Sigmoid colon (tissue), 7 donors: ENCODE measurements around the gene NARS2. TPM values are rescaled to one million over a fixed set of nuclear protein-coding genes. Genes with fewer than 3 reads are reported as not detected.

ENCODE experiments used
- DNase-seq: peaks from one replicate; pipeline ENCODE4 v3.0.0-alpha.2; 2019
- H3K27ac ChIP-seq, 4 donors: fragments of 200-600 bp; sonication (generic); one replicate each; pipeline ENCODE4 v1.5.1; 2016 to 2019; ENCODE audit warnings: mild to moderate bottlenecking in 1 of 4
- H3K27me3 ChIP-seq, 3 donors: fragments of 200-600 bp; sonication (generic); one replicate each; pipeline ENCODE4 v1.5.1; 2019; ENCODE audit warnings: mild to moderate bottlenecking in 1 of 3
- H3K36me3 ChIP-seq, 4 donors: fragments of 200-600 bp; sonication (generic); one replicate each; pipeline ENCODE4 v1.5.1; 2016 to 2019
- H3K4me1 ChIP-seq, 4 donors: fragments of 200-600 bp; sonication (generic); one replicate each; pipeline ENCODE4 v1.5.1; 2017 to 2019
- H3K4me3 ChIP-seq, 4 donors: fragments of 200-600 bp; sonication (generic); one replicate each; pipeline ENCODE4 v1.5.1; 2017 to 2019; ENCODE audit warnings: mild to moderate bottlenecking in 2 of 4, moderate library complexity in 1 of 4
- H3K9me3 ChIP-seq, 4 donors: fragments of 200-600 bp in 3 of 4; sonication (generic) in 3 of 4; one replicate each; pipeline versions ENCODE4 v1.5.1 to v1.6.1; 2013 to 2019
- CTCF ChIP-seq, 4 experiments: fragments of 450-650 bp in 3 of 4; fragments of 200-600 bp in 1 of 4; IDR thresholded peaks; one replicate each; pipeline ENCODE4 v1.5.1; 2016 to 2019; ENCODE audit warnings: antibody characterized with exemption in 4 of 4, mild to moderate bottlenecking in 3 of 4, moderate library complexity in 2 of 4
- EP300 ChIP-seq, 4 donors: sonication (generic); formaldehyde crosslinking; IDR thresholded peaks; one replicate each; pipeline ENCODE4 v1.6.1; 2017; ENCODE audit warnings: antibody characterized with exemption in 4 of 4
- POLR2A ChIP-seq, 2 donors: fragments of 450-650 bp; IDR thresholded peaks; one replicate each; pipeline ENCODE4 v1.6.1; 2016; ENCODE audit warnings: antibody characterized with exemption in 2 of 2, mild to moderate bottlenecking in 2 of 2, moderate library complexity in 2 of 2
- POLR2AphosphoS5 ChIP-seq, 4 donors: sonication (generic); formaldehyde crosslinking; IDR thresholded peaks; one replicate each; pipeline ENCODE4 v1.6.1; 2017; ENCODE audit warnings: antibody characterized with exemption in 4 of 4
- WGBS, 2 donors: extraction: QIAGEN DNeasy Blood & Tissue Kit; methylation state at CpG; one replicate each; pipeline ENCODE4 v1.1.7; 2013; 5-methylcytosine and 5-hydroxymethylcytosine counted together
- intact Hi-C: fragments of 100-400 bp; cut with DNase I; formaldehyde crosslinking; loops from one replicate; pipeline ENCODE4 v1.15.1; 2023
- polyA plus RNA-seq, 3 donors: library from polyadenylated mRNA; stranded (reverse); fragments of 200-250 nt; gene quantifications; one replicate each; pipeline ENCODE4 v1.2.3, GENCODE V29; 2013
- total RNA-seq, 4 donors: library from RNA; depleted of rRNA; stranded (reverse); fragments of >200 nt; gene quantifications; one replicate each; pipeline ENCODE4 v1.1.0, GENCODE V29; 2016
- donor health status: healthy with polysubstance abuse.
- donor health status: Bipolar disorder and iron deficiency.
- donor health status: healthy.

Gene NARS2
- total and polyA plus RNA-seq, 7 donors: 7.8 to 22.2 (median 13.6) TPM

DNA sequence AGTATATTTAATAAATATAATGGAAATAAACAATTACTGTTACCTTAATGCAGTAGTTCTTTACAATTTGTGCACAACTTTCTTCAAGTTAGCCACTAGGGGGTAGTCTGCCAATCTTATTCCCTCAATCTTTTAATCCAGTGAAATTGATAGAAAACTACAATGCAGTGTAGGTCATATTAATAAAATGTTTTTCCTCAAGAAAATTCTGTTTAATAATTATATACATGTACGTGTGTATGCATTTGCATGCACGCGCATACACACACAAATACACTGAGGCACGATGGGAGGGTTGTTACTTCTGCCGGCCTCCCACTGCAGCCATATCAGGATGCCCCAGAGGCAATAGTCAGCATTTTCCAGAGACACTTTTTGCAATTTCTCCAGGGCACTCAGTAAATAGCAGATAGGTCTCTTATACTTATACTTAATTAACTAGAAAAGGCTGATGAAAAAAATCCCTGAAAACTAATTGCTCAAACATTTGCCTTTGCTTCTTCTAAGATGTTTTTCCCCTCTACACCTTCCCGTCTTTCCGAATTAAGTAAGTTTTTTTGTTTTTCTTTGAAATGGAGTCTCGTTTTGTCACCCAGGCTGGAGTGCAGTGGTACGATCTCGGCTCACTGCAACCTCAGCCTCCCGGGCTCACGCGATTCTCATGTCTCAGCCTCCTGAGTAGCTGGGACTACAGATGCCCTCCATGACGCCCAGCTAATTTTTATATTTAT lies 160.2 kb downstream of the NARS2 start:
- WGBS, 2 donors: 90 to 93% methylated on average over 14 of the region's 14 CpGs
- H3K27ac ChIP-seq: no peak overlapping the region
- H3K4me3 ChIP-seq: no peak overlapping the region
- intact Hi-C loops: loop anchor here (5.0 kb wide), 4 partner anchors 97 to 227 kb away; partner anchors contain the start of genes KCTD21, NARS2 and USP35
- TF ChIP-seq CTCF (IDR thresholded peaks at IDR 0.05) (peak in 3 of 4 experiments; percentile 32 to 48 (median 43)), POLR2A (IDR thresholded peaks at IDR 0.05) (no peak), EP300 (IDR thresholded peaks at IDR 0.05) (no peak)
- H3K36me3 ChIP-seq: no peaks in the 10 kb centered on the region
- no peak for DNase-seq
- peaks cover 0 to 3% (median under 1%) of the 10 kb centered on the region in 4 donors for H3K9me3 ChIP-seq
- H3K27me3 ChIP-seq: peaks cover 0 to 2% (median 0%) of the 10 kb centered on the region in 3 donors
- peaks cover 0 to 30% (median 14%) of the 10 kb centered on the region in 4 donors for H3K4me1 ChIP-seq

GRCh38 chr11:78408619-78409018 lies 166.0 kb downstream of the NARS2 start:
- H3K9me3 ChIP-seq: peaks cover 0 to 3% (median under 1%) of the 10 kb centered on the region in 4 donors
- no peak for DNase-seq
- H3K27ac ChIP-seq: no peak overlapping the region
- intact Hi-C loops: no loop called here
- no peaks in the 10 kb centered on the region for H3K36me3 ChIP-seq
- no peak for TF ChIP-seq EP300 (IDR thresholded peaks at IDR 0.05)
- TF ChIP-seq CTCF (IDR thresholded peaks at IDR 0.05): no peak
- no peak for TF ChIP-seq POLR2A (IDR thresholded peaks at IDR 0.05)
- no peak for TF ChIP-seq POLR2AphosphoS5 (IDR thresholded peaks at IDR 0.05)
- WGBS, 2 donors: 98% methylated on average over 3 of the region's 3 CpGs
- H3K4me1 ChIP-seq: no peaks in the 10 kb centered on the region
- no peaks in the 10 kb centered on the region for H3K27me3 ChIP-seq
- H3K4me3 ChIP-seq: no peak overlapping the region

- TF ChIP-seq EP300 (IDR thresholded peaks at IDR 0.05): no peak
- Histone ChIP-seq H3K9me3 (peaks cover 0 to 3% (median under 1%) of the 10 kb centered on the region in 4 donors), H3K4me1 (no peaks in the 10 kb centered on the region), H3K4me3 (no peak overlapping the region), H3K27me3 (no peaks in the 10 kb centered on the region), H3K27ac (no peak overlapping the region), H3K36me3 (no peaks in the 10 kb centered on the region)
- intact Hi-C loops: no loop called here
- WGBS, 2 donors: 61 to 71% methylated on average over 3 of the region's 3 CpGs
- no peak for DNase-seq
Measured at GRCh38 chr11:78406568-78407196, 168.0 kb downstream of the NARS2 start.

- TF ChIP-seq POLR2AphosphoS5 (IDR thresholded peaks at IDR 0.05) (no peak), CTCF (IDR thresholded peaks at IDR 0.05) (no peak), POLR2A (IDR thresholded peaks at IDR 0.05) (no peak), EP300 (IDR thresholded peaks at IDR 0.05) (no peak)
- 94 to 98% methylated on average over 2 of the region's 2 CpGs for WGBS, 2 donors
- no peaks in the 10 kb centered on the region for H3K4me1 ChIP-seq
- intact Hi-C loops: no loop called here
- no peaks in the 10 kb centered on the region for H3K27me3 ChIP-seq
- no peak overlapping the region for H3K27ac ChIP-seq
- peaks cover 0 to 3% (median under 1%) of the 10 kb centered on the region in 4 donors for H3K9me3 ChIP-seq
- no peak overlapping the region for H3K4me3 ChIP-seq
- no peaks in the 10 kb centered on the region for H3K36me3 ChIP-seq
- DNase-seq: no peak
Measured at GRCh38 chr11:78405805-78406204, 168.9 kb downstream of the NARS2 start.

GRCh38 chr11:78403781-78404180 lies 170.9 kb downstream of the NARS2 start:
- DNase-seq: no peak
- H3K4me1 ChIP-seq: peaks cover 0 to 8% (median 0%) of the 10 kb centered on the region in 4 donors
- no peaks in the 10 kb centered on the region for H3K36me3 ChIP-seq
- no peak overlapping the region for H3K27ac ChIP-seq
- no peak overlapping the region for H3K4me3 ChIP-seq
- intact Hi-C loops: no loop called here
- TF ChIP-seq POLR2A (IDR thresholded peaks at IDR 0.05) (no peak), CTCF (IDR thresholded peaks at IDR 0.05) (no peak), EP300 (IDR thresholded peaks at IDR 0.05) (no peak), POLR2AphosphoS5 (IDR thresholded peaks at IDR 0.05) (no peak)
- no peaks in the 10 kb centered on the region for H3K9me3 ChIP-seq
- 88 to 89% methylated on average over 2 of the region's 2 CpGs for WGBS, 2 donors
- H3K27me3 ChIP-seq: no peaks in the 10 kb centered on the region
